Sigmoid colon (tissue), 7 donors: Measurements from ENCODE around the gene OR13A1. TPM values are rescaled to one million over a fixed set of nuclear protein-coding genes. Genes with fewer than 3 reads are reported as not detected.
"Not testable (repeated sequence)": the region's sequence is repeated elsewhere in the genome, so short reads cannot be mapped to it uniquely, and the experiment has no call there.

Experiments
- DNase-seq: peaks from one replicate; pipeline ENCODE4 v3.0.0-alpha.2; 2019
- H3K27ac ChIP-seq, 4 donors: fragments of 200-600 bp; sonication (generic); one replicate each; pipeline ENCODE4 v1.5.1; 2016 to 2019; ENCODE audit warnings: mild to moderate bottlenecking in 1 of 4
- H3K27me3 ChIP-seq, 3 donors: fragments of 200-600 bp; sonication (generic); one replicate each; pipeline ENCODE4 v1.5.1; 2019; ENCODE audit warnings: mild to moderate bottlenecking in 1 of 3
- H3K36me3 ChIP-seq, 4 donors: fragments of 200-600 bp; sonication (generic); one replicate each; pipeline ENCODE4 v1.5.1; 2016 to 2019
- H3K4me1 ChIP-seq, 4 donors: fragments of 200-600 bp; sonication (generic); one replicate each; pipeline ENCODE4 v1.5.1; 2017 to 2019
- H3K4me3 ChIP-seq, 4 donors: fragments of 200-600 bp; sonication (generic); one replicate each; pipeline ENCODE4 v1.5.1; 2017 to 2019; ENCODE audit warnings: mild to moderate bottlenecking in 2 of 4, moderate library complexity in 1 of 4
- H3K9me3 ChIP-seq, 4 donors: fragments of 200-600 bp in 3 of 4; sonication (generic) in 3 of 4; one replicate each; pipeline versions ENCODE4 v1.5.1 to v1.6.1; 2013 to 2019
- EP300 ChIP-seq, 4 donors: sonication (generic); formaldehyde crosslinking; IDR thresholded peaks; one replicate each; pipeline ENCODE4 v1.6.1; 2017; ENCODE audit warnings: antibody characterized with exemption in 4 of 4
- POLR2A ChIP-seq, 2 donors: fragments of 450-650 bp; IDR thresholded peaks; one replicate each; pipeline ENCODE4 v1.6.1; 2016; ENCODE audit warnings: antibody characterized with exemption in 2 of 2, mild to moderate bottlenecking in 2 of 2, moderate library complexity in 2 of 2
- POLR2AphosphoS5 ChIP-seq, 4 donors: sonication (generic); formaldehyde crosslinking; IDR thresholded peaks; one replicate each; pipeline ENCODE4 v1.6.1; 2017; ENCODE audit warnings: antibody characterized with exemption in 4 of 4
- WGBS, 2 donors: extraction: QIAGEN DNeasy Blood & Tissue Kit; methylation state at CpG; one replicate each; pipeline ENCODE4 v1.1.7; 2013; 5-methylcytosine and 5-hydroxymethylcytosine counted together
- intact Hi-C: fragments of 100-400 bp; cut with DNase I; formaldehyde crosslinking; loops from one replicate; pipeline ENCODE4 v1.15.1; 2023
- polyA plus RNA-seq, 3 donors: library from polyadenylated mRNA; stranded (reverse); fragments of 200-250 nt; gene quantifications; one replicate each; pipeline ENCODE4 v1.2.3, GENCODE V29; 2013
- total RNA-seq, 4 donors: library from RNA; depleted of rRNA; stranded (reverse); fragments of >200 nt; gene quantifications; one replicate each; pipeline ENCODE4 v1.1.0, GENCODE V29; 2016
- TF ChIP-seq, protein P1 (sequence below), 4 experiments: fragments of 450-650 bp in 3 of 4; fragments of 200-600 bp in 1 of 4; IDR thresholded peaks; one replicate each; pipeline ENCODE4 v1.5.1; 2016 to 2019; ENCODE audit warnings: antibody characterized with exemption in 4 of 4, mild to moderate bottlenecking in 3 of 4, moderate library complexity in 2 of 4
- donor health status: healthy with polysubstance abuse.
- donor health status: Bipolar disorder and iron deficiency.
- donor health status: healthy.

Gene OR13A1
- total and polyA plus RNA-seq, 7 donors = 0.10 to 0.16 TPM; not detected in 5

DNA sequence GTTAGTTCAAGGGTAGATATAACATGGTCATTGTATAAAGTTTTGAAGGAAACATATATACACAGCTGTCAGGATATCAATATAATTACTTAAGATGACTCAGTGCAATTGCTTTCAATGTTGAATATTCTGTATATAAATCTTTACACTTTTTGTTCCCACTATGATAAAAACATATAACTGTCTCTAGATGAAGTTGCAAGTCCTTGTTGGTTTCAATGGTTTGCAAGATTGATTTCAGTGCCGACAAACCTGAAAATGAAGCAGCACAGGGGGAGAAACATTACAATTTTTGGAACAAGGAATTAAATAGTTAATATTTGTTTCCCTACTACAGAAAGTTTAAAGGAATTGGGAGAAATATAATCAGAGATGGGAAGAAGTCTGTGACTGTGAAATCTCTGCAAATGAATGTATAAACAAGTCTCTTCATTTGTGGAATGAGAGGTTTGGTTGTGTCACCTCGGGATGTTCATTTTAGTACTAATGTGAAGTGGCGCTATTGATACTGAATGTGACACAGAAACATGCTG lies 54.1 kb downstream of the OR13A1 start:
- no peak for DNase-seq
- intact Hi-C loops = no loop called here
- 79 to 85% methylated on average over 3 of the region's 3 CpGs for WGBS, 2 donors
- H3K4me1 ChIP-seq = no peaks in the 10 kb centered on the region
- no peak for TF ChIP-seq EP300 (IDR thresholded peaks at IDR 0.05)
- TF ChIP-seq POLR2A (IDR thresholded peaks at IDR 0.05) = no peak
- no peak for TF ChIP-seq POLR2AphosphoS5 (IDR thresholded peaks at IDR 0.05)
- TF ChIP-seq, protein P1, sequence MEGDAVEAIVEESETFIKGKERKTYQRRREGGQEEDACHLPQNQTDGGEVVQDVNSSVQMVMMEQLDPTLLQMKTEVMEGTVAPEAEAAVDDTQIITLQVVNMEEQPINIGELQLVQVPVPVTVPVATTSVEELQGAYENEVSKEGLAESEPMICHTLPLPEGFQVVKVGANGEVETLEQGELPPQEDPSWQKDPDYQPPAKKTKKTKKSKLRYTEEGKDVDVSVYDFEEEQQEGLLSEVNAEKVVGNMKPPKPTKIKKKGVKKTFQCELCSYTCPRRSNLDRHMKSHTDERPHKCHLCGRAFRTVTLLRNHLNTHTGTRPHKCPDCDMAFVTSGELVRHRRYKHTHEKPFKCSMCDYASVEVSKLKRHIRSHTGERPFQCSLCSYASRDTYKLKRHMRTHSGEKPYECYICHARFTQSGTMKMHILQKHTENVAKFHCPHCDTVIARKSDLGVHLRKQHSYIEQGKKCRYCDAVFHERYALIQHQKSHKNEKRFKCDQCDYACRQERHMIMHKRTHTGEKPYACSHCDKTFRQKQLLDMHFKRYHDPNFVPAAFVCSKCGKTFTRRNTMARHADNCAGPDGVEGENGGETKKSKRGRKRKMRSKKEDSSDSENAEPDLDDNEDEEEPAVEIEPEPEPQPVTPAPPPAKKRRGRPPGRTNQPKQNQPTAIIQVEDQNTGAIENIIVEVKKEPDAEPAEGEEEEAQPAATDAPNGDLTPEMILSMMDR (IDR thresholded peaks at IDR 0.05) = no peak
- H3K27me3 ChIP-seq = peaks cover 0 to 15% (median 4%) of the 10 kb centered on the region in 3 donors
- no peak overlapping the region for H3K4me3 ChIP-seq
- H3K36me3 ChIP-seq = no peaks in the 10 kb centered on the region
- no peak overlapping the region for H3K27ac ChIP-seq
- H3K9me3 ChIP-seq = no peaks in the 10 kb centered on the region

DNA sequence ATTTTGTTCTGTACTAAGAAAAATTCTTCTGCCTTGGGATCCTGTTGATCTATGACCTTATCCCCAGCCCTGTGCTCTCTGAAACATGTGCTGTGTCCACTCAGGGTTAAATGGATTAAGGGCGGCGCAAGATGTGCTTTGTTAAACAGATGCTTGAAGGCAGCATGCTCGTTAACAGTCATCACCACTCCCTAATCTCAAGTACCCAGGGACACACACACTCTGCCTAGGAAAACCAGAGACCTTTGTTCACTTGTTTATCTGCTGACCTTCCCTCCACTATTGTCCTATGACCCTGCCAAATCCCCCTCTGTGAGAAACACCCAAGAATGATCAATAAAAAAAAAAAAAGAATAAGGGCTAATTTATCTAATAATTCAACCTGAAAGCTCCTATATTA lies 54.8 kb downstream of the OR13A1 start:
- H3K9me3 ChIP-seq, DNase-seq, H3K4me3 ChIP-seq, intact Hi-C loops, H3K36me3 ChIP-seq, H3K4me1 ChIP-seq, H3K27ac ChIP-seq: not testable (repeated sequence)
- WGBS, 2 donors = 56 to 64% methylated on average over 3 of the region's 3 CpGs
- peaks cover 0 to 15% (median 4%) of the 10 kb centered on the region in 3 donors for H3K27me3 ChIP-seq

DNA sequence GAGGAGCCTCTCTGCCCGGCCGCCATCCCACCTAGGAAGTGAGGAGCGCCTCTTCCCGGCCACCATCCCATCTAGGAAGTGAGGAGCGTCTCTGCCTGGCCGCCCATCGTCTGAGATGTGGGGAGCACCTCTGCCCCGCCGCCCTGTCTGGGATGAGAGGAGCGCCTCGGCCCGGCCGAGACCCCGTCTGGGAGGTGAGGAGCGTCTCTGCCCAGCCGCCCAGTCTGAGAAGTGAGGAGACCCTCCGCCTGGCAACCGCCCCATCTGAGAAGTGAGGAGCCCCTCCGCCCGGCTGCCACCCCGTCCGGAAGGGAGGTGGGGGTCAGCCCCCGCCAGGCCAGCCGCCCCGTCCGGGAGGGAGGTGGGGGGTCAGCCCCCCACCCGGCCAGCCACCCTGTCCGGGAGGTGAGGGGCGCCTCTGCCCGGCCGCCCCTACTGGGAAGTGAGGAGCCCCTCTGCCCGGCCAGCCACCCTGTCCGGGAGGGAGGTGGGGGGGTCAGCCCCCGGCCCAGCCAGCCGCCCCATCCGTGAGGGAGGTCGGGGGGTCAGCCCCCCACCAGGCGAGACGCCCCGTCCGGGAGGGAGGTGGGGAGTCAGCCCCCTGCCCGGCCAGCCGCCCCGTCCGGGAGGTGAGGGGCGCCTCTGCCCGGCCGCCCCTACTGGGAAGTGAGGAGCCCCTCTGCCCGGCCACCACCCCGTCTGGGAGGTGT lies 55.5 kb downstream of the OR13A1 start:
- H3K4me1 ChIP-seq, H3K9me3 ChIP-seq, H3K27ac ChIP-seq, H3K36me3 ChIP-seq, DNase-seq, H3K4me3 ChIP-seq, intact Hi-C loops: not testable (repeated sequence)
- H3K27me3 ChIP-seq = peaks cover 0 to 15% (median 4%) of the 10 kb centered on the region in 3 donors
- 86 to 92% methylated on average over 43 to 46 of the region's 50 CpGs for WGBS, 2 donors

DNA sequence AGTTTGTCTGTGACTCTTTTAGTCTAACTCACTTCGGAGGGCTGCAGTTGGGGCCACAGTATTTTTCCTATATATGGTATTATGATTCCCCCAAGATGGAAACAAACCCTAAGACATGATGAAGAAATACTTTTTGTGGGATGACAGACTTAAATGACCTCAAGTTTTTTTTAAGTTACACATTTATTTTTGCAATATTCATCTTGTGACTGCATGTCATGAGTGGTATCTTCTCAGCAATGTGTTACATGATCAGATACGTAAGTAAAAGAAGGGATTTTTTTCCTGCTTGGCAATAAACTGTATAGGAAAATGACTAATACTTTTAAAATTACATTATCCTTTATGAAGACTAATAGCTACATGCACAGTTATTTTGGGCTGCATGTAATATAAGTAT lies 57.8 kb downstream of the OR13A1 start:
- WGBS, 2 donors = 87 to 93% methylated on average over 2 of the region's 2 CpGs
- no peak overlapping the region for H3K4me3 ChIP-seq
- no peaks in the 10 kb centered on the region for H3K4me1 ChIP-seq
- no peaks in the 10 kb centered on the region for H3K36me3 ChIP-seq
- peaks cover 0 to 6% (median 0%) of the 10 kb centered on the region in 3 donors for H3K27me3 ChIP-seq
- TF ChIP-seq, protein P1 (IDR thresholded peaks at IDR 0.05) = no peak
- TF ChIP-seq EP300 (IDR thresholded peaks at IDR 0.05) = no peak
- TF ChIP-seq POLR2AphosphoS5 (IDR thresholded peaks at IDR 0.05) = no peak
- TF ChIP-seq POLR2A (IDR thresholded peaks at IDR 0.05) = no peak
- no peak overlapping the region for H3K27ac ChIP-seq
- intact Hi-C loops = no loop called here
- no peak for DNase-seq
- no peaks in the 10 kb centered on the region for H3K9me3 ChIP-seq

DNA sequence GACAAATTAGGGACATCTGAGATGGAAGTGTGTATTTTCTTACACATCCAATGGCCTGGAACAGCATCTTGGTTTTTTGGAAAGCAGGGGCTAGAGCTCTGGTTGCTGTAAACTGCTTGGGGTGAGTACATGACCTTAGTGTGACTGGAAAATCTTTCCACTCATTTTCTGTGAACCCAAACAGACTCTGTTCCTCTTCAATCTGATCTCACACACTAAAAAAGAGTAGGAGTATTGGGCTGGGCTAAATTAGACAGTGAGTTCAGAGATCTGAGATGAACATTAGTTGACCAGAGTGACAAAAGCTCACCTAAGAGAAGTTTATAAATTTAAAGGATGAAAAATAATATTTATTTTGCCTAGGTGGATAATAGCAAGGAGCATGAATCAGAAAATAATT lies 59.2 kb downstream of the OR13A1 start:
- no peak overlapping the region for H3K27ac ChIP-seq
- H3K4me1 ChIP-seq = no peaks in the 10 kb centered on the region
- no peak for DNase-seq
- no peaks in the 10 kb centered on the region for H3K9me3 ChIP-seq
- no peaks in the 10 kb centered on the region for H3K27me3 ChIP-seq
- TF ChIP-seq POLR2A (IDR thresholded peaks at IDR 0.05) (no peak), POLR2AphosphoS5 (IDR thresholded peaks at IDR 0.05) (no peak), EP300 (IDR thresholded peaks at IDR 0.05) (no peak)
- TF ChIP-seq, protein P1 (IDR thresholded peaks at IDR 0.05) = no peak
- intact Hi-C loops = no loop called here
- H3K36me3 ChIP-seq = no peaks in the 10 kb centered on the region
- no peak overlapping the region for H3K4me3 ChIP-seq

DNA sequence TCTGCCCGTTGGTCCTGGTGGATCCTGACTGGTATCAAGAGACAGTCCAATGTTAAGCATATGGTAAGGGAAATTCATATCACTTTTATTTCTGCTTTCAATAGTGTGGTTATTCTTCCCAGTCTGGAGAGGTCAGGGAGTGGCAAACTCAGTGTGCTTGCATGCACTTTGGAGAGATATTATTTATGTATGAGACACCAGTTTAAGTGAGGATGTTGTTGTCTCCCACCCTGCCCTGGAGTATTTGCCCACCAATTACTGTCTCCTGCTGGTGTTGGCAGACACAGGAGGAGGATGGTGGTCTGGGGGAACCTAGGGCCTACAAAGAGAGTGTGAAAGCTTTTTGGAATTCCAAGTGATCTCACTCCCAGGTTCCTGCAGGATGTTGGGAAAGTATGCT lies 59.7 kb downstream of the OR13A1 start:
- no peak for DNase-seq
- no peaks in the 10 kb centered on the region for H3K27me3 ChIP-seq
- no peaks in the 10 kb centered on the region for H3K9me3 ChIP-seq
- no peaks in the 10 kb centered on the region for H3K4me1 ChIP-seq
- TF ChIP-seq, protein P1 (IDR thresholded peaks at IDR 0.05) = no peak
- no peak for TF ChIP-seq POLR2A (IDR thresholded peaks at IDR 0.05)
- no peak for TF ChIP-seq EP300 (IDR thresholded peaks at IDR 0.05)
- TF ChIP-seq POLR2AphosphoS5 (IDR thresholded peaks at IDR 0.05) = no peak
- no peak overlapping the region for H3K4me3 ChIP-seq
- 80 to 88% methylated on average over 1 of the region's 1 CpG for WGBS, 2 donors
- no peak overlapping the region for H3K27ac ChIP-seq
- intact Hi-C loops = no loop called here
- H3K36me3 ChIP-seq = no peaks in the 10 kb centered on the region
